ENCODE measurements around the gene NTF4.

DNA sequence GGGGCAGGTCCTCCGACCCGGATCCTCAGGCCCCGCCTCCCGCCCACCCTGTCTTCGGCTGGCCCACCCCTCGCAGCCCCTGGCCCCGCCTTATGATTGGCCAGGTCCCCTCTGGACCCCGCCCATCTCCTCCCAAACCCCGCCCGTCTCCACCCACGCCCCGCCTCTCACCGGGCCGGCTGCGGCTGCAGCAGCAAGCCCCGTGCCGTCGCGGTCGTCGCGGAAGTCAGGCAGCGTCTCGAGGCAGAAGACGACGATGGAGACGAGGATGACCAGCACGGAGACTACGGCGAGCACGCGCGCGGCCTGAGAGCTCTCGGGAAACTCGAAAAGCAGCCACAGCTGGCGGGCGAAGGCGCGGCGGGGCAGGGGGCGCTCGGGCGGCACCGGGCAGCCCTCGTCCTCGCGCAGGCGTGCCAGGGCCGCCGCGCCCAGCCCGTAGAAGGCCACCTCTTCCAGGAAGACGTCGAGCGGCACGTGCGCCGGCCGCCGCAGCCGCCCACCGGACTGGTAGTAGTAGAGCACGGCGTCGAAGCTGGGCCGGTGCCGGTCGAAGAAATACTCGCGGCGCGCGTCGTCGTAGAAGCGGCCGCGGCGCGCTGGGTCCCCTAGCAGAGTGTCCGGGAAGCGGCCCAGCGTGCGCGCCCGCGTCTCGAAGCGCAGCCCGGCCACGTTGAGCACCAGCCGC lies 7.4 kb upstream of the NTF4 start:
- TF ChIP-seq GATA2 (IDR thresholded peaks at IDR 0.05; ENCODE audit: low read depth, low read length) = no peak
- no peak for TF ChIP-seq GATA3 (IDR thresholded peaks at IDR 0.05; ENCODE audit: low read depth, low read length)
